Fibroblast of lung (primary cell): ENCODE measurements around the gene EFS.

ENCODE experiments used
- CTCF ChIP-seq, 2 donors: IDR thresholded peaks in 1 of 2; conservative IDR thresholded peaks in 1 of 2; 1 replicate in 1 of 2; 2 replicates in 1 of 2; pipeline ENCODE4 v1.5.1; 2011 to 2012; ENCODE audit warnings: low read length in 2 of 2, control low read depth in 1 of 2, inconsistent platforms in 1 of 2, low read depth in 1 of 2, mild to moderate bottlenecking in 1 of 2
- EZH2 ChIP-seq: IDR thresholded peaks from 2 replicates; pipeline ENCODE4 v1.5.1; 2012; ENCODE audit warnings: low read length, control low read depth, mild to moderate bottlenecking; ENCODE audit errors: missing control alignments

DNA sequence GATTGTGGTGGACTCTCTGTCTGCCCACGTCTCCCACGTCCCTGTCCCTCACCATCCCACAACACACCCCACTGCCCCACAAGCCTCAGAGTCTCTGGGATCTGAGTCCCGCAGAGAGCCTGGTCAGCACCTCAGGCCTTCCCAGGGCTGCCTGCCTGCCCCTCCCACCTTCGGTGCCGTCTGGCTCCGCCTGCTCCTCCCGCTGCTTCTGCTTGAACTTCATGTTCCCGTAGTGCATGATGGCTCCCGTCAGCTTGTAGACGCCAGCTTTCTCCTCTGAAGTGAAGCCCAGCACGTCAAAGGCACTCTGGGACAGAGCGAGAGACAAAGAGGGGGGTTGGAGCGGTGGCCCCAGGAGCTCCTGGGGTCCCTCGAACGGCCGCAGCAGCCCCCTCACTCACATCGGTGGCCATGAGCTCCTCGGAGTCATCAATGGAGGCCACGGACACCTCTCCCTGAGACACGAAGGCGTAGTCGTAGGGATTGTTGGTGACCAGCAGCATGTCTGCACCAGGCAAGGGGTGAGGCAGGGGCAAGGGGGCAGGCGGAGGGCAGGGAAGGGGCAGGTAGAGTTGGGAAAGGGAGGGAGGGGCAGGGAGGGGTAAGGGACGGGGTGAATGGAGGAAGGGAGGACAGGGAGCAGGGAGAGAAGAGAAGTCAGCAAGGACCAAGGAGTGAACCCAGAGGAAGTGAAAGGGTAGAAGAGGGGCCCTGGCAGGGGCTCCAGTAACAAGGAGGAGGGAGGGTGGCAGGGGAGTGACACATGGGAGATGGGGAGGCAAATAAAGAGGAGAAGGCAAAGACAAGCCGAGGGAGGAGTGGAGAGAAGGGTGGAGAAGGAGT lies 37.5 kb upstream of the EFS start:
- TF ChIP-seq CTCF (conservative IDR thresholded peaks at IDR 0.05 in 1 of 2, IDR thresholded peaks at IDR 0.05 in 1 of 2; ENCODE audit: low read depth in 1 of 2, low read length in 2 of 2), result no peak
- TF ChIP-seq EZH2, result no peak
